CD4-positive, alpha-beta T cell (primary cell): ENCODE results near the gene COL10A1. TPM values are rescaled to one million over a fixed set of nuclear protein-coding genes. Genes with fewer than 3 reads are reported as not detected.
"Not testable (repeated sequence)": the region's sequence is repeated elsewhere in the genome, so short reads cannot be mapped to it uniquely, and the experiment has no call there.

ENCODE experiments used
- ATAC-seq: fragments of 200-7000 bp; cut with Tn5 transposase; one replicate; pipeline ENCODE4 v1.10.0; 2022; ENCODE audit warnings: mild to moderate bottlenecking; ENCODE audit not compliant: poor library complexity
- CTCF ChIA-PET: fragments of 350-600 bp; sonication (Branson Sonifier 250); formaldehyde crosslinking; loops from one replicate; lab custom pipeline; 2021; ENCODE audit warnings: antibody characterized with exemption, inconsistent platforms; lab: Charles Lee
- POLR2A ChIA-PET: fragments of 350-600 bp; sonication (Branson Sonifier 250); formaldehyde crosslinking; loops from one replicate; lab custom pipeline; 2021; ENCODE audit warnings: antibody characterized with exemption, inconsistent platforms; lab: Charles Lee
- DNase-seq, 14 experiments: peaks; one replicate each; pipeline ENCODE4 v3.0.0-alpha.2; 2013 to 2020; ENCODE audit warnings: mixed read lengths in 2 of 14
- H3K27ac ChIP-seq, 2 donors: one replicate each; pipeline versions ENCODE4 v1.5.1 to v1.7.0; 2013; ENCODE audit warnings: low read length in 2 of 2, low read depth in 1 of 2, mild to moderate bottlenecking in 1 of 2
- H3K27me3 ChIP-seq, 2 experiments: 1 replicate in 1 of 2; 2 replicates in 1 of 2; pipeline versions ENCODE4 v1.6.1 to v1.7.0; 2013; ENCODE audit warnings: low read length in 2 of 2, control low read depth in 1 of 2, mild to moderate bottlenecking in 1 of 2, moderate library complexity in 1 of 2; ENCODE audit not compliant: insufficient read depth in 2 of 2, control insufficient read depth in 1 of 2
- H3K36me3 ChIP-seq: one replicate; pipeline ENCODE4 v1.6.1; 2013; ENCODE audit warnings: low read length, control low read depth; ENCODE audit not compliant: insufficient read depth
- H3K4me1 ChIP-seq: one replicate; pipeline ENCODE4 v1.6.1; 2013; ENCODE audit warnings: low read length, control low read depth; ENCODE audit not compliant: insufficient read depth
- H3K4me3 ChIP-seq: one replicate; pipeline ENCODE4 v1.5.1; 2013; ENCODE audit warnings: mild to moderate bottlenecking, low read length, moderate library complexity
- H3K9me3 ChIP-seq, 2 experiments: 1 replicate in 1 of 2; 2 replicates in 1 of 2; pipeline versions ENCODE4 v1.6.1 to v1.7.0; 2013; ENCODE audit warnings: low read length in 2 of 2, mild to moderate bottlenecking in 2 of 2, control low read depth in 1 of 2, moderate library complexity in 1 of 2; ENCODE audit not compliant: control insufficient read depth in 1 of 2, insufficient read depth in 1 of 2
- H3K27ac Mint-ChIP-seq: one replicate; pipeline ENCODE4 v1.8.0; 2020; ENCODE audit warnings: mixed read lengths
- H3K27me3 Mint-ChIP-seq: one replicate; pipeline ENCODE4 v1.8.0; 2021; ENCODE audit warnings: mixed read lengths
- H3K36me3 Mint-ChIP-seq: one replicate; pipeline ENCODE4 v1.8.0; 2021; ENCODE audit warnings: low read depth, mixed read lengths
- H3K4me1 Mint-ChIP-seq: one replicate; pipeline ENCODE4 v1.8.0; 2021; ENCODE audit warnings: low read depth, mixed read lengths
- H3K4me3 Mint-ChIP-seq: one replicate; pipeline ENCODE4 v1.8.0; 2020; ENCODE audit warnings: mild to moderate bottlenecking, mixed read lengths
- H3K9me3 Mint-ChIP-seq: one replicate; pipeline ENCODE4 v1.8.0; 2020; ENCODE audit warnings: mixed read lengths
- CTCF ChIP-seq: fragments of 200-600 bp; IDR thresholded peaks from one replicate; pipeline ENCODE4 v1.8.0; 2022; ENCODE audit warnings: antibody characterized with exemption, mild to moderate bottlenecking
- intact Hi-C, 2 experiments: fragments of 100-400 bp; cut with DNase I in 1 of 2; cut with micrococcal nuclease in 1 of 2; formaldehyde crosslinking; loops; one replicate each; pipeline versions ENCODE4 v1.15.1 to v1.9.0; 2023 to 2025; cut with DNase I, micrococcal nuclease
- total RNA-seq, 174 experiments: library from RNA in 2 of 174; stranded (reverse) in 2 of 174; gene quantifications; one replicate each; pipeline ENCODE4 v1.2.3 and lab custom pipeline; 2021 to 2026

COL10A1 gene
- total RNA-seq, 2 experiments from 2014 or later, result not detected

GRCh38 chr6:116096979-116097816, 28.7 kb downstream of the COL10A1 start:
- DNase-seq, result peak in 2 of 14 experiments; percentile 16 to 24
- Mint-ChIP-seq H3K9me3 (peaks cover 3% of the 10 kb centered on the region), H3K27me3 (no peaks in the 10 kb centered on the region), H3K4me3 (no peak overlapping the region), H3K27ac (no peak overlapping the region), H3K4me1 (peaks cover 23% of the 10 kb centered on the region), H3K36me3 (no peaks in the 10 kb centered on the region)
- CTCF ChIA-PET, result interaction anchor here (0.6 to 2.1 kb wide), 2 partner anchors 20 to 86 kb away, joined by 3 to 8 read pairs; no protein-coding TSS in a partner anchor
- peak; percentile 71 for TF ChIP-seq CTCF
- Histone ChIP-seq H3K9me3 (peaks cover 0 to 9% of the 10 kb centered on the region in 2 experiments), H3K27ac (no peak overlapping the region), H3K36me3 (no peaks in the 10 kb centered on the region), H3K27me3 (no peaks in the 10 kb centered on the region), H3K4me3 (no peak overlapping the region), H3K4me1 (peaks cover 9% of the 10 kb centered on the region)
- ATAC-seq, result no peak
- intact Hi-C loops, result loop anchor here (1.0 kb wide), 2 partner anchors 85 to 86 kb away; no protein-coding TSS in a partner anchor
- POLR2A ChIA-PET, result interaction anchor here (0.9 to 1.4 kb wide), 2 partner anchors 79 to 182 kb away, joined by 3 read pairs; no protein-coding TSS in a partner anchor

- ATAC-seq, H3K4me3 Mint-ChIP-seq, H3K27ac ChIP-seq, H3K36me3 ChIP-seq, H3K4me3 ChIP-seq, H3K9me3 ChIP-seq, H3K36me3 Mint-ChIP-seq, H3K4me1 ChIP-seq, DNase-seq, H3K27ac Mint-ChIP-seq, H3K27me3 ChIP-seq, H3K27me3 Mint-ChIP-seq, H3K9me3 Mint-ChIP-seq: not testable (repeated sequence)
- CTCF ChIA-PET, result interaction anchor here (2.1 kb wide), 1 partner anchor 85 kb away, joined by 8 read pairs; no protein-coding TSS in a partner anchor
- H3K4me1 Mint-ChIP-seq, result peaks cover 13% of the 10 kb centered on the region
- intact Hi-C loops, result loop anchor here in 1 of 2 experiments (1.0 kb wide), 1 partner anchor 84 kb away; no protein-coding TSS in a partner anchor
- POLR2A ChIA-PET, result interaction anchor here (1.4 kb wide), 1 partner anchor 182 kb away, joined by 3 read pairs; no protein-coding TSS in a partner anchor
These were observed 29.7 kb downstream of the COL10A1 start for GRCh38 chr6:116096048-116096759.

GRCh38 chr6:116094041-116094440, 31.9 kb downstream of the COL10A1 start:
- H3K4me3 Mint-ChIP-seq, result no peak overlapping the region
- intact Hi-C loops, result no loop called here
- TF ChIP-seq CTCF, result no peak
- H3K27ac Mint-ChIP-seq, result no peak overlapping the region
- no peaks in the 10 kb centered on the region for H3K36me3 Mint-ChIP-seq
- no peaks in the 10 kb centered on the region for H3K4me1 Mint-ChIP-seq
- Histone ChIP-seq H3K4me3 (no peak overlapping the region), H3K4me1 (no peaks in the 10 kb centered on the region), H3K9me3 (peaks cover 0 to 9% of the 10 kb centered on the region in 2 experiments), H3K27ac (no peak overlapping the region), H3K36me3 (no peaks in the 10 kb centered on the region), H3K27me3 (no peaks in the 10 kb centered on the region)
- ATAC-seq (no peak), DNase-seq (no peak)
- ChIA-PET CTCF (no interaction called here), POLR2A (no interaction called here)
- H3K27me3 Mint-ChIP-seq, result no peaks in the 10 kb centered on the region
- peaks cover 3% of the 10 kb centered on the region for H3K9me3 Mint-ChIP-seq
